Right lung (tissue), 5 donors: ENCODE data around the gene TDRD7. TPM values are rescaled to one million over a fixed set of nuclear protein-coding genes. Genes with fewer than 3 reads are reported as not detected.
A peak's percentile ranks its signal among the peaks of the same experiment; 100 is the strongest.
"Not testable (repeated sequence)": the region's sequence is repeated elsewhere in the genome, so short reads cannot be mapped to it uniquely, and the experiment has no call there.

ENCODE experiments used
- DNase-seq, 2 donors: peaks; one replicate each; pipeline ENCODE4 v3.0.0-alpha.2; 2013
- polyA plus RNA-seq, 5 donors: library from polyadenylated mRNA; unstranded; fragments of 120-200 nt; gene quantifications; one replicate each; pipeline versions ENCODE4 v1.2.1 to v1.2.3, GENCODE V29; 2013; ENCODE audit warnings: inconsistent platforms in 1 of 5, low replicate concordance in 1 of 5; ENCODE audit not compliant: insufficient read length in 5 of 5, insufficient read depth in 1 of 5

The TDRD7 gene
- polyA plus RNA-seq, 5 donors: 5.8 to 8.0 (median 7.2) TPM

GRCh38 chr9:97425973-97426336 lies 14.1 kb downstream of the TDRD7 start:
- DNase-seq: no peak

DNA sequence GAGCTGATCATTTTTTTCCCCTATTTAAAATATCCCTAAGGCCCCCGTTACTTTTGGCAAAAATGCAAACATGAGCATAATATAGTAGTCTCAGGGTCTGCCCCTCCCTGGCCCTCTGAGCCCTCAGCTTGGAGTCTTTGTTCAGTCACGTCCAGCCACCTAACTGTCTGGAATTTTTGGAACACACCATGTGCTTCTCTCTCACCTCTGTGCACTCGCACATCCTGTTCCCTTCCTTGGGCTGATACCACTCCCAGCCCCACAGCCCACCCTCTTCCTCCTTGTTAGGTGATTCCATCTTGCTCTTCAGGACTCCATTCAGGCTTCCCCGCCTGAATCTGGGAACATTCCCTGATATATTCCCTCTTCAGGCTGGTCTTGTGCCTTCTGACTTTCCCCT lies 16.0 kb downstream of the TDRD7 start:
- no peak for DNase-seq

DNA sequence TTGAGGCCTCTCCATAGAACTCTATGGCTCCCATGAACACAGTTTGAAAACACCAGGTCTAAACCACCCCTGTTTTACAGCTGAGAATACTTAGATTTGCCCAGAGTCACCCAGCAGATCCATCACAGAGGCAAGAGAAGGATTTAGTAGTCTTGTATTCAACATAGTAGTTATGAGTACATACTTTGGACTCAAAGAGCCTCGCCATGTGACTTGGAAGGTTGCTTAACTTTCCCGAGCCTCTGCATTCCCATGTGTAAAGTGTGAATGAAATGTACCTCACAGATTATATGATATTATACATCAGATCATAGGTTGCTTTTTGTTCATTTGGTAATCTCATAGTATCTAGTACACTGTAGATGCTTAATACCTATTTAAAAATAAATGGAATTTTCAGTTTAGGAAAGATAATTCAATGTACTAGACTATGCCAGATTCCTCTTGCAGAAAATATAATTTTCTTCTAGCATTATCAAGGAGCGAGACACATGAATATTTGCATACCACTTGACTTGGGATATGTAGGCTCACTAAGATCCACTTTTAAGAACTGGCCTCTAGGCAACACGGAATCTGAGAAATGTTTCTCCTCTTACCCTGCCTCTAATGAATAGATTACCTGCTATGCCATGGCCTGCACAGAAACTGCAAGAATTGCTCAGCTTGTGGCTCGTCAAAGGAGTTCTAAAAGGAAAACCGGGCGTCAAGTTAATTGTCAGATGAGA lies 18.6 kb downstream of the TDRD7 start:
- DNase-seq: no peak

GRCh38 chr9:97431044-97431441 lies 19.1 kb downstream of the TDRD7 start:
- no peak for DNase-seq

- no peak for DNase-seq
Observed at GRCh38 chr9:97431549-97432143, 19.8 kb downstream of the TDRD7 start.

DNA sequence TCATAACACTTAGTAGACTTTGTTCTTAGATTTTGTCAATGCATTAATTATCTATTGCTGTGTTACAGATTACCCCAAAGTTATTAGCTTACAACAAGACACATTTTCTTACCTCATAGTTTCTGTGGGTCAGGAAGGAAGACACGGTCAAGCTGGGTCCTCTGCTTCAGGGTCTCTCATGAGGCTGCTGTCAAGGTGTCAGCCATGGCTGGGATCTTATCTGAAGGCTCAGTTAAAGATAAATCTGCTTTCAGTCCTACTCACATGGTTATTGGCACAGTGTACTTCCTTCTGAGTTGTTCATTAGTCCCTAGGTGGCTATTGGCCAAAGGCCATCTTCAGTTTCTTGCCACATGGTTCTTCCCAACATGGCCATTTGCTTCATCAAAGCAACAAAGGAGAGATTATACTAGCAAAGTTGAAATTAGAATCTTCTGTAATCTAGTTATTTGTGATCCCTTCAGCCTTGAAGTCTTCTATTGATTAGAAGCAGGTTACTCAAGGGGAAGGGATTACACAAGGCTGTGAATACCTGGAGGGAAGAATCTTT lies 25.2 kb downstream of the TDRD7 start:
- no peak for DNase-seq

GRCh38 chr9:97438257-97438656 lies 26.4 kb downstream of the TDRD7 start:
- DNase-seq: no peak

DNA sequence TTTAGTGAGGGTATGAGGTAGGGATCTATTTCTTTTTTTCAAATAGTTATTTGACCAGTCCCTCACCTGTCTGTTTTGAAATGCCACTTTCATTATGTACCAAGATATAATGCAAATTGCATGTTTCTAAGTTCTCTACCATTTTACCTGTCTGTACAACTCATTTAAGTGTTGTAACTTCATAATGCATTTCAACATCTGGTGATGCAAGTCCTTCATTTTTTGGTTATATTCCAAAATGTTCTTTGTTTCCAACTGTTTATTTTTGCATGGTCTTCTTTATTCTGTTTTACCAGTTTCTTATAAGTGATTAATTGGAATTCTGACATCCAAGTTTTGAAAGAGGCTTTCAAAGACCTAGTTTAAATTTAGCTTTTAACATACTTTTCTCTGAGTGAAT lies 26.8 kb downstream of the TDRD7 start:
- no peak for DNase-seq

GRCh38 chr9:97440160-97440559 lies 28.3 kb downstream of the TDRD7 start:
- no peak for DNase-seq

DNA sequence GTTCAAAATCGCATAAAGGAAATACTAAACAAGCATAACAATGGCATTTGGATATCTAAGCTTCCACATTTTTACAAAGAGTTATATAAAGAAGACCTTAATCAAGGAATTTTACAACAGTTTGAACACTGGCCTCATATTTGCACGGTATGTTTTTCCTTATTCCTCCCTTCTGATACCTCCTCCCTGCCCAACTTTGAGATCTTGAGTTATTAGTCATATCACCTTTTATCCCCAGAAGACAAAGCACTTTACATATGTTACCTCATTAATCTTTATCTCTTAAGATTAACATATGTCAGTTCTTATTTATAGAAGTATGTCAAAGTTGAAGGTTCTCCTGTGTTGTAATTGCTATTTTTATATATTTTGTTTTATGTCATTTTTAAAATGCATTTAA lies 29.8 kb downstream of the TDRD7 start:
- DNase-seq: no peak

DNA sequence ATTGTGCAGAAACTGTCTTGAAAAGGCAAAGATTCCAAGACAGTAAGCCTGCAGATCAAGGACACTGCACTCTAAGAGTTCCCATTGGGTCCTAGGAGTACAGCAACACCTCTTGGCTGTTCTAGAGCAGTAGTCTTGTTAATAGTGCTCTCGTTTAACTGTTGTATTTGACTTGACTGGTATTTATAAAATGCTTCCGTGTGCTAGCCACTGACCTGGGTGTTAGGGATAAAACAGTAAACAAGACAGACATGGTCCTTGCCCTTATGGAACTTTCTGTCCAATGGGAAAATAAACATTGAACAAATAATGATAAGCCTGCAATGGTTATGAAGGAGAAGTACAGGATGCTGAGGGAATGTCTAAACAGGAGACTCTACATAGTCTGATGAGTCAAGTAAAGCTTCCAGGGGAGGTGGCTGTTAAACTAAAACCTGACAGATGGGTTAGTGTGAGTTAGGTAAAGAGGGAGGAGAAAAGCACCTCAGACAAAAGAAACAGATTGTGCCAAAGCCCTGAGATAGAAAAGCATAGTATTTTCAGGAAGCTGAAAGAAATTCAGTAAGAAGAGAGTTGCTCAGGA lies 33.3 kb downstream of the TDRD7 start:
- no peak for DNase-seq

GRCh38 chr9:97447001-97447400 lies 35.1 kb downstream of the TDRD7 start:
- DNase-seq: no peak

DNA sequence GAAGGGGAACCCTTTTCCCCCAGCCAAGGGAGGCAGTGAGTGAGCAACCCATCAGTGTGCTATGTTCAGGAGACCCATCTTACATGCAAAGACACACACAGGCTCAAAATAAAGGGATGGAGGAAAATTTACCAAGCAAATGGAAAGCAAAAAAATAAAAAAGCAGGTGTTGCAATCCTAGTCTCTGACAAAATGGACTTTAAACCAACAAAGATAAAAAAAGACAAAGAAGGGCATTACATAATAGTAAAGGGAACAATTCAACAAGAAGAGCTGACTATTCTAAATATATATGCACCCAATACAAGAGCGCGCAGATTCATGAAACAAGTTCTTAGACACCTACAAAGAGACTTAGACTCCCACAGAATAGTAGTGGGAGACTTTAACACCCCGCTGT lies 41.7 kb downstream of the TDRD7 start:
- not testable (repeated sequence) for DNase-seq

DNA sequence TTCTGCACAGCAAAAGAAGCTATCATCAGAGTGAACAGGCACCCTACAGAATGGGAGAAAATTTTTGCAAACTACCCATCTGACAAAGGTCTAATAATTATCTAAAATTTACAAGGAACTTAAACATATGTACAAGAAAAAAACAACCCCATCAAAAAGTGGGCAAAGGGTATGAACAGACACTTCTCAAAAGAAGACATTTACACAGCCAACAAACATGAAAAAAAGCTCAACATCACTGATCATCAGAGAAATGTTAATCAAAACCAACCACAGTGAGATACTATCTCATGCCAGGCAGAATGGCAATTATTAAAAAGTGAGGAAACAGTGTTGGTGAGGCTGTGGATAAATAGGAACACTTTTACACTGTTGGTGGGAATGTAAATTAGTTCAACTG lies 44.9 kb downstream of the TDRD7 start:
- not testable (repeated sequence) for DNase-seq

GRCh38 chr9:97459326-97459725 lies 47.4 kb downstream of the TDRD7 start:
- no peak for DNase-seq

DNA sequence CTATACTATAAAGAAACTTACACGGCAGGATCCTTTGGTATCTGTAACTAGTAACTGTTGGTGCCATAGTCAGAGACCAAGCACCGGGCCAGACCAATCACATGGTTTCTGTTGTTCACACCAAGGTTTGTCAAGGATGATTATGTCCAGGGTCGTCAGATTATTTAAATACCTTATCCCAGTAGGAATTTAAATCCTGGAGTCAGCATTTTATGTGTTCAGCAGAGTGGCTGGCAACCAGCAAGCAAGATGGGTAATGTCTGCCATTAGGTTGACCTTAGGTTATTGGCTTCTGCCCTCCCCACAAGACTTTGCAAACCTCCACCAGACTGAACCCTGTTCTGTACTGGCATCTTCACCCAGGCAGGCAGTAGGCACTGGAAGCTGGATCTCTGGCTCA lies 50.3 kb downstream of the TDRD7 start:
- DNase-seq: no peak

- DNase-seq: no peak
Observed at GRCh38 chr9:97462914-97463313, 51.0 kb downstream of the TDRD7 start.

DNA sequence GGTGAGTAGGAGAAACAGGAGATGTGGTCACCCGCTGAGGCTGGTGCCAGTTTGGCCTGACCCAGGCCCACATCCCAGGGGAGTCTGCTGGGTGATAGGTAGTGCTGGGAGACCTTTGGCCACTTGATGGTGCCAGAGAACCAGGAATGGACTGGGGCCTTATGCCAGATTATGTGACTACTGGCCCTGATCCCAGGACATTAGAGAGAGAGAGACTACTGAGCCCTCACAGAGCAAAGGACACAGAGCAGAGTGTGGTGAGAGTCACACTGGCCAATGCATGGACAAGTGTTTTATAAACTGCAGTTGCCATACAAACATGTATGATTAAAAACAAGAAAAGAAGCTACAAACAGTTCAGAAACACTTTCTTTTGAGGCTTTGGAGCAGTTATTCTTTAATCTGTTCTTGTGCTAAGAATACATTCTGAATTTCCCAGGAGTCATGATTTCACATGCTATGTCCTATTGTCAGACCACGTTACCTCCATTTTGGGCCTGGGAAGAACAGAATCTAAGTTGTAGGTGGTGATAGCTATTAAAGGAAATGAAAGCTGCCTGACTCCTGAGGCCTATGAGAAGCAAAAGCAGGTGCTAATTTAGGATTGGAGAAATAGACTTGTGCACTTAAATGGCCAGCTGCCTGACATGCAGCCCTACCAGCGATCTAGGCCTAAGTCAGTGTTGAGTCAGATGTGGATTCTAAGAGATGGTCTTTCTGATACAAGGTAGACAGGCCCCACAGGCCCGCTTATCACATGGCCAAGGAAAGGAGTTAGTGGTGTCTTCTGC lies 57.0 kb downstream of the TDRD7 start:
- DNase-seq: peak; percentile 58 to 68

- no peak for DNase-seq
Observed at GRCh38 chr9:97470076-97470475, 58.2 kb downstream of the TDRD7 start.

- no peak for DNase-seq
Observed at GRCh38 chr9:97473717-97474116, 61.8 kb downstream of the TDRD7 start.

- no peak for DNase-seq
Observed at GRCh38 chr9:97474372-97474925, 62.6 kb downstream of the TDRD7 start.

DNA sequence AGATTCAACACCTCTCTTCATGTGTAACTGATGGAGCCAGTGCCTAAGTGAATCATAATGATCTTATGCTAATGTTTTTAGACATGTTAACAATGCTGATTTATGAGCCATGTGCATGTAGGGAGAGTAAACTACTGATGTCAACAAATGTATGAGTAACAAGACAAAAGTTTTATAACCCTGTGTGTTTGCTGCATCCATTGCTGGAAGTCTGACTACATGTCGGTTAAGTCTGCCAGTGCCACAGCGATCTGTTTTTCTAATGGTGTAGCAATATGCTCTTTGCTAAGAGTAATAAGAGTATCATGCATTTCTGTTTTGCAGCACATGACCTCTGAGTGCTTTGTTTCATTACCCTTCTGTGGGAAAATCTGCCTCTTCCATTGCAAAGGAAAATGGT lies 63.2 kb downstream of the TDRD7 start:
- DNase-seq: no peak
